Upper lobe of right lung (tissue), 1 donor: ENCODE results near the gene SUPV3L1. TPM values are rescaled to one million over a fixed set of nuclear protein-coding genes. Genes with fewer than 3 reads are reported as not detected.
"Not testable (repeated sequence)": the region's sequence is repeated elsewhere in the genome, so short reads cannot be mapped to it uniquely, and the experiment has no call there.

Experiments used
- ATAC-seq: fragments of 200-7000 bp; cut with Tn5 transposase; one replicate; pipeline ENCODE4 v1.9.1; 2020; ENCODE audit warnings: mild to moderate bottlenecking, moderate library complexity
- DNase-seq: peaks from one replicate; pipeline ENCODE4 v3.0.0-alpha.2; 2020
- H3K27ac ChIP-seq: fragments of 200-600 bp; one replicate; pipeline ENCODE4 v1.8.0; 2022
- H3K27me3 ChIP-seq: fragments of 200-600 bp; one replicate; pipeline ENCODE4 v1.8.0; 2022; ENCODE audit warnings: mild to moderate bottlenecking
- H3K36me3 ChIP-seq: fragments of 200-600 bp; one replicate; pipeline ENCODE4 v1.8.0; 2022
- H3K4me1 ChIP-seq: fragments of 200-600 bp; one replicate; pipeline ENCODE4 v1.8.0; 2022
- H3K4me3 ChIP-seq: fragments of 200-600 bp; one replicate; pipeline ENCODE4 v1.8.0; 2022; ENCODE audit warnings: mild to moderate bottlenecking
- H3K9me3 ChIP-seq: fragments of 200-600 bp; one replicate; pipeline ENCODE4 v1.8.0; 2022
- intact Hi-C: fragments of 100-400 bp; cut with DNase I; formaldehyde crosslinking; loops from one replicate; pipeline ENCODE4 v1.11.0; 2022
- long read RNA-seq: library from polyadenylated mRNA; unstranded; transcript quantifications from one replicate; pipeline ENCODE4 v2.0.0, GENCODE V29; 2021
- total RNA-seq: library from RNA; stranded (reverse); fragmentation: NEBNext Ultra II Directional; extraction: Animal tissue kit (Norgen Biotek cat#: 25700); gene quantifications from one replicate; pipeline ENCODE4 v1.2.1, GENCODE V29; 2021
- TF ChIP-seq, protein P1 (sequence below): fragments of 200-600 bp; IDR thresholded peaks from one replicate; pipeline ENCODE4 v1.8.0; 2022; ENCODE audit warnings: antibody characterized with exemption
- donor health status: DM: no; HTN: yes; CAD: no; lungs with severe emphysema.

The SUPV3L1 gene
- 21.0 TPM for total RNA-seq
- long read RNA-seq, transcript SUPV3L1-201 (15 exons, 2,484 nt), result major isoform, 22 of 36 reads
- long read RNA-seq, partial matches to known transcripts, result 3 of 36 reads
- long read RNA-seq, other reads (novel, unspliced or antisense), result 11 of 36 reads

DNA sequence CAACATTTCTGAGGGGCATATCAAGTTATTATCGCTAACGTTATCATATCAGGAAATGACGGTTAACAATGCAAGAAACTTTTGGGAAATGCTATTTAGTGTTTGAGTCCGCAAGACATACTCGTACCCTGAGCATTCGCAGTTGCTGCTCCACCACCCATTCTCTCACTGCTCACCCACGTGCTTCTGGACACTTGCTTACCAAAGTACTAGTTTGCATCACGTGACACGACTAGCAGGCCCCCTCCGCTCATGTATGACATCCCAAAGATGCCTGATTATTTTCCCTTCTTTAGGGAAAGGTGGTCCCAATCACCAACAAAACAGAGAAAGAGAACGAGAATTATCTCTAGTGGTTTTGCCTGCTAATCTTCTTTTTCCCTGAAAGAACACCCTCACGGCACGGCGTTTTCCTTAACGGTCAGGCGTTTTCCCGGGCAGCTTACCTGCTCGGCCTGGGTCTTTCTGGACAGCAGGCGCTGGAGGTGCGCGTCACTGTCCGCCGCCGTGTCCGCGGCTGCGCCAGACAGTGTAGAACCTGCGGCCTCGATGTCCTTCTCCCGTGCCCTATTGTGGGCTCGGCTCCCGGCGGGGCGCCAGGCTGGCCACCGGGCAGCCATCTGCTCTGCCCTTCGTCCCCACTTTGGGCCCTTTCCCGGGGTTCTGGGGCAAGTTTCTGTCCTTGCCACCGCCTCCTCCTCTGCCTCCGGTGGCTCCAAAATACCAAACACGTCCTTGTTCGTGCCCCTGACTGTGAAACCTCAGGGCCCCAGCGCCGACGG is at the start of gene SUPV3L1:
Gene SUPV3L1, plus strand, starts transcription at position 492 of the 782 bp plus-strand sequence. Its CDS starts 58 bp downstream, at position 550.
- peak within 1 kb of the TSS; percentile 94 for H3K27ac ChIP-seq
- ATAC-seq (peak; percentile 98), DNase-seq (peak; percentile 92)
- no peaks in the 10 kb centered on the region for H3K27me3 ChIP-seq
- H3K9me3 ChIP-seq, result no peaks in the 10 kb centered on the region
- peak within 1 kb of the TSS; percentile 99 for H3K4me3 ChIP-seq
- TF ChIP-seq, protein P1, sequence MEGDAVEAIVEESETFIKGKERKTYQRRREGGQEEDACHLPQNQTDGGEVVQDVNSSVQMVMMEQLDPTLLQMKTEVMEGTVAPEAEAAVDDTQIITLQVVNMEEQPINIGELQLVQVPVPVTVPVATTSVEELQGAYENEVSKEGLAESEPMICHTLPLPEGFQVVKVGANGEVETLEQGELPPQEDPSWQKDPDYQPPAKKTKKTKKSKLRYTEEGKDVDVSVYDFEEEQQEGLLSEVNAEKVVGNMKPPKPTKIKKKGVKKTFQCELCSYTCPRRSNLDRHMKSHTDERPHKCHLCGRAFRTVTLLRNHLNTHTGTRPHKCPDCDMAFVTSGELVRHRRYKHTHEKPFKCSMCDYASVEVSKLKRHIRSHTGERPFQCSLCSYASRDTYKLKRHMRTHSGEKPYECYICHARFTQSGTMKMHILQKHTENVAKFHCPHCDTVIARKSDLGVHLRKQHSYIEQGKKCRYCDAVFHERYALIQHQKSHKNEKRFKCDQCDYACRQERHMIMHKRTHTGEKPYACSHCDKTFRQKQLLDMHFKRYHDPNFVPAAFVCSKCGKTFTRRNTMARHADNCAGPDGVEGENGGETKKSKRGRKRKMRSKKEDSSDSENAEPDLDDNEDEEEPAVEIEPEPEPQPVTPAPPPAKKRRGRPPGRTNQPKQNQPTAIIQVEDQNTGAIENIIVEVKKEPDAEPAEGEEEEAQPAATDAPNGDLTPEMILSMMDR, result no peak
- H3K4me1 ChIP-seq, result peaks cover 21% of the 10 kb centered on the region
- intact Hi-C loops, result no loop called here
- peaks cover 8% of the 10 kb centered on the region for H3K36me3 ChIP-seq

DNA sequence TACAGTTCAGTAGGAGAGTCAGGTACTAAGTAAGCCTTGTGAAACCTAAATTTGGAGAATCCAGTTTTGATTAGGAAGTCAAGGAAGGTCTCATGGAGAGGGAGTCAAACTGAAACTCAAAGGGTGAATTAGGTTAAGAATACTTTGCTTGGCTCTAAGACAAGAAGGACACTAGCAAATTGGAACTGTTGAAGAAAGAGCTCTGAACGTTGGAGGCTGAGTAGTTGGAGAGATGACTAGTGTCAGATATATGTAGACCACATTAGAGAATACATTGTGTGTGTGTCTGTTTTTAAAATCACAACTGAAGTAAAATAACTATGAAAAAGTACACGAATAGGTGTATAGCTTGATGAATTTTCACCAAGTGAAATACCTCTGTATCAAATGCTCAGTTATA is 49.8 kb upstream of the SUPV3L1 start:
- Histone ChIP-seq H3K9me3 (no peaks in the 10 kb centered on the region), H3K27ac (no peak overlapping the region), H3K4me1 (peaks cover 15% of the 10 kb centered on the region), H3K36me3 (peaks cover 25% of the 10 kb centered on the region), H3K27me3 (no peaks in the 10 kb centered on the region), H3K4me3 (no peak overlapping the region)
- intact Hi-C loops, result no loop called here
- DNase-seq, result no peak
- ATAC-seq, result no peak
- TF ChIP-seq, protein P1, result no peak

DNA sequence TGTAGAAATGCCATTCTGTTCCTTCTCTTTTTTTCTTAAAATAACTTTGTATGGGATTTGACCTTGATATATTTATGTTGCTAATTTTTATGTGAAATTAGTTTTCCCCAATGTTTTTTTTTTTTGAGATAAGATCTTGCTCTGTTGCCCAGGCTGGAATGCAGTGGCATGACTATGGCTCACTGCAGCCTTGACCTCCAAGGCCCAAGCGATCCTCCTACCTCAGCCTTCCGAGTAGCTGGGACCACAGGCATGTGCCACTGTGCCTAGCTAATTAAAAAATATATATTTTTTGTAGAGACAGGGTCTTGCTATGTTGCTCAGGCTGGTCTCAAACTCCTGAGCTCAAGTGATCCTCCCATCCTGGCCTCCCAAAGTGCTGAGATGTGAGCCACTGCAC is 40.1 kb upstream of the SUPV3L1 start:
- H3K4me3 ChIP-seq, result no peak overlapping the region
- no peaks in the 10 kb centered on the region for H3K27me3 ChIP-seq
- ATAC-seq, result no peak
- H3K36me3 ChIP-seq, result peaks cover 17% of the 10 kb centered on the region
- peaks cover 4% of the 10 kb centered on the region for H3K4me1 ChIP-seq
- TF ChIP-seq, protein P1, result no peak
- no peaks in the 10 kb centered on the region for H3K9me3 ChIP-seq
- no peak overlapping the region for H3K27ac ChIP-seq
- intact Hi-C loops, result no loop called here
- DNase-seq, result no peak

DNA sequence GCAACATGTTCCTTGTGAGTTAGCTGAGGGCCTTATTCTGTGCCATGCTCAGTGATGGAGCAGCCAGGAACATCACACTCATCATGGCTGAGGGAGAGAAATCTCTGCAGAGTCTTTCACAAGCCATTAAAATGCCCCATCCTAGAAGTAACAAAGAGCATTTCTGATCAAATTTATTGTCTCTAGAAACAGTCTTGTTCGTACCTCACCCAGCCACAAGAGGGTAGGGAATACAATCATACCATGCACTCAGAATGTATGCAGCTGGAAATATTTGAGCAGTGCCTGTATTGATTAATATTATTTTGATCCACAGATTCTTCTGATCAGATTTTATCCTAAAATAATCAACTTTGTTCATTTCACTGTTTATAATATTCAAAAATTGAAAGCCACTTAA is 38.7 kb upstream of the SUPV3L1 start:
- Histone ChIP-seq H3K4me1 (peaks cover 4% of the 10 kb centered on the region), H3K9me3 (no peaks in the 10 kb centered on the region), H3K27ac (no peak overlapping the region), H3K4me3 (no peak overlapping the region), H3K27me3 (no peaks in the 10 kb centered on the region), H3K36me3 (peaks cover 18% of the 10 kb centered on the region)
- DNase-seq (no peak), ATAC-seq (no peak)
- TF ChIP-seq, protein P1, result no peak
- intact Hi-C loops, result no loop called here

DNA sequence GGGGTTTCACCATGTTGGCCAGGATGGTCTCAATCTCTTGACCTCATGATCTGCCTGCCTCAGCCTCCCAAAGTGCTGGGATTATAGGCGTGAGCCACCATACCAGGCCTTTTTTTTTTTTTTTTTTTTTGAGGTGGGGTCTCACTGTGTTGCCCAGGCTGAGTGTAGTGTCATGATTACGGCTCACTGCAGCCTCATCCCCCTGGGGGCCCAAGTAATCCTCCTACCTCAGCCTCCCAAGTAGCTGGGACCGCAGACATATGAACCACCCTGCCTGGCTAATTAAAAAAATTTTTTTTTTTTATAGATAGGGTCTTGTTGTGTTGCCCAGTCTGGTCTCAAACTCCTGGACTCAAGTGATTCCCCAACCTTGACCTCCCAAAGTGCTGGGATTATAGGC is 38.0 kb upstream of the SUPV3L1 start:
- H3K27ac ChIP-seq, ATAC-seq, H3K27me3 ChIP-seq, H3K4me3 ChIP-seq, H3K9me3 ChIP-seq, intact Hi-C loops, H3K4me1 ChIP-seq, DNase-seq: not testable (repeated sequence)
- peaks cover 15% of the 10 kb centered on the region for H3K36me3 ChIP-seq

DNA sequence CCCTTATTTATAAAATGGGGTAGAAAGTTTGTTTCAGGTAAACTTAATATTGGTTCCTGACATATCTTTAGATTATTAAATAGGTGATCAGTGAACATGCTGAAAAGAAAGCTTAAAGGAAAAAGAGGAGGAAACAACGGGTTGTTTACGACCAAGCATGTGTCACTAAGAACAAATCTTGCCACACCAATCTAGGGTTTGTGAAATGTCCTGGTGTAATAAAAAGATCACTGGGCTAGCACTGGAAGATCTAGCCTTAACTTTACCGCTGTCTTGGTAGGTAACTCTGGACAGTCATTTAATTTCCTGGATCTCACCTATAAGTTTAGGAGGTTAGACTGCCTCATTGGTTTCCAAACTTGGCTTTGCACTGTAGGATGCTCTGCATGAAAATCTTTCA is 37.1 kb upstream of the SUPV3L1 start:
- Histone ChIP-seq H3K27me3 (no peaks in the 10 kb centered on the region), H3K36me3 (peaks cover 6% of the 10 kb centered on the region), H3K27ac (no peak overlapping the region), H3K4me3 (no peak overlapping the region), H3K9me3 (no peaks in the 10 kb centered on the region), H3K4me1 (peaks cover 4% of the 10 kb centered on the region)
- intact Hi-C loops, result no loop called here
- TF ChIP-seq, protein P1, result no peak
- DNase-seq (no peak), ATAC-seq (no peak)
